ENCODE data around the gene BCCIP.

- TF ChIP-seq CTCF (IDR thresholded peaks at IDR 0.05) (no peak), POLR2A (IDR thresholded peaks at IDR 0.05) (no peak)
These were observed 47.7 kb upstream of the BCCIP start, which contains the start of gene MMP21 for GRCh38 chr10:125775491-125776106.
